HG03432 (cell line): ENCODE data around the gene GPRIN2.
A peak's percentile ranks its signal among the peaks of the same experiment; 100 is the strongest.
"Not testable (repeated sequence)": the region's sequence is repeated elsewhere in the genome, so short reads cannot be mapped to it uniquely, and the experiment has no call there.

Source experiments
- ATAC-seq: cut with Tn5 transposase; IDR thresholded peaks from one replicate; pipeline ENCODE4 v1.9.1; 2021; ENCODE audit warnings: mild to moderate bottlenecking, moderate library complexity; ENCODE audit not compliant: unreplicated experiment

The GPRIN2 gene

GRCh38 chr10:46570655-46571054, 14.2 kb upstream of the GPRIN2 start:
- not testable (repeated sequence) for ATAC-seq

DNA sequence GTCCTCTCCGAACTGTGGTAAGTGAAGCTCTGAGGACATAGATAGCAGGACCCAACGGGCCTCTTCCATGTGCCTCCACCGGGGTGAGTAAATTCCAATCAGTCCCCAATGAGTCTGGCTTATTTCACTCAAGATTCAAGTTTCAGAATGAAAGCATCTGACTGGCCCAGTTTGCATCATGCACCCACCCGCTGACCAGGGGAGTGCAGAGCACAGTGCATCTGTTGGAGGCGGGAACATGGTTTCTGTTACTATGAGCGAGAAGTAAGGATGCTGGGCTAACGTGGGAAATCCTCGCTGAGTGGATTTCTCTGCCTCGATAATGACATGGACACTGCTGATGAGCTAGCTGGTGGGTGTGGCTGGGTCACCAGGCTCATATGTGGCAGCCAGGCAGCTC, 10.7 kb upstream of the GPRIN2 start:
- ATAC-seq, result not testable (repeated sequence)

- ATAC-seq, result peak; percentile 51
Observed at GRCh38 chr10:46565591-46566332, 9.3 kb upstream of the GPRIN2 start.

DNA sequence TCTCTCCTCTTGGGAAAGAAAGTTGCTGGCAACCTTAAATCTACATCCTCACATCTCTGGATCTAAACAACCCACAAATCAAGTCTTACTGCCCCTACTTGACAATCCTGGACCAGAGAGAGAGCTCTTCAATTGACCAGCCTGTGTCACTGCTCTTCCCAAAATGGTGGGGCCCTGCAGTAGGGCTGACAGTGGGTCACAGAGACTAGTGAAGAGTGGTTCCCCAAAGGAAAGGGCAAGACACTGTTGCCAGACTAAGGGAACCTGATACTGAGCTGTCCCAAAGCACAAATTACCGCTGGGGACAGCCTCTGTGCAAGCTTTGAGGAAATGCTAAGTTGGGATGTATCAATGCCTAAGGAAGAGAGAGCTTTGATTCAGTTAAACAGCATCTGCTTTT, 4.5 kb upstream of the GPRIN2 start:
- ATAC-seq, result no peak

GRCh38 chr10:46560381-46560780, 3.9 kb upstream of the GPRIN2 start:
- ATAC-seq, result no peak

GRCh38 chr10:46559231-46559671, 2.8 kb upstream of the GPRIN2 start:
- no peak for ATAC-seq

DNA sequence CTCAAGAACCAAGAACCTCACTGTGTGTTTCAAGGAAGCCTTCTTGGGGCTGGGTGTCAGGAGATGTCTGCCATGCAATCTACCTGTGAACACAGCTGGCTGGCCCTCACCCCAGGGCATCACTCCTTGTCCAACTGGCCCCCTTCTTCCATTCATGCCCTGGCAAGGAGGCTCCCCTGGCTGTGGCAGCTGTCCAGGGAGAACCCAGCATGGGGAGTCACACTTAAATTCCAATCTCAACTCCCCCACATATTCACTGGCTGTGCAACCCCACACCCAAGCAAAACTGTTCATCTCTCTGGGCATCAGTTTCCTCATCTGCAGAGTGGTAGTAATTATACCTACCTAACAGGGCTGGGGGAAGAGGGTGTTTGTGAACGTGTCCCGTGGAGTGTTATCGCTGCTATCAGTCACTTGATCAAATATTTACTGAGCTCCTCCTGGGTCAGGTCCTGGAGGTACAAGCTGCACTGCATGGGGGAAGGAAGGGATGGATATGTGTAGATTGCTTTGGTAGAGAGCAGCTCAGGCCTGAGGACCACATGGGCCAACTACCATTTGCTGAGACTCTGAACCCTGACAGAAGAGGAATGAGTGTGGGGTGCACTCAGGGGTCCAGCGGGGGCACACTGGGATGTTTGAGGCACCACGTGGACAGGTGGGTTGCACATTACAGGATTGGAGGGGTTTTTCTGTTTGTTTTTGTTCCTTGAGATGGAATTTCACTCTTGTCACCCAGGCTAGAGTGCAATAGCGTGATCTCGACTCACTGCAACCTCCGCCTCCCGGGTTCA, 2.1 kb upstream of the GPRIN2 start:
- ATAC-seq, result no peak

GRCh38 chr10:46558122-46558391, 1.6 kb upstream of the GPRIN2 start:
- ATAC-seq, result no peak

DNA sequence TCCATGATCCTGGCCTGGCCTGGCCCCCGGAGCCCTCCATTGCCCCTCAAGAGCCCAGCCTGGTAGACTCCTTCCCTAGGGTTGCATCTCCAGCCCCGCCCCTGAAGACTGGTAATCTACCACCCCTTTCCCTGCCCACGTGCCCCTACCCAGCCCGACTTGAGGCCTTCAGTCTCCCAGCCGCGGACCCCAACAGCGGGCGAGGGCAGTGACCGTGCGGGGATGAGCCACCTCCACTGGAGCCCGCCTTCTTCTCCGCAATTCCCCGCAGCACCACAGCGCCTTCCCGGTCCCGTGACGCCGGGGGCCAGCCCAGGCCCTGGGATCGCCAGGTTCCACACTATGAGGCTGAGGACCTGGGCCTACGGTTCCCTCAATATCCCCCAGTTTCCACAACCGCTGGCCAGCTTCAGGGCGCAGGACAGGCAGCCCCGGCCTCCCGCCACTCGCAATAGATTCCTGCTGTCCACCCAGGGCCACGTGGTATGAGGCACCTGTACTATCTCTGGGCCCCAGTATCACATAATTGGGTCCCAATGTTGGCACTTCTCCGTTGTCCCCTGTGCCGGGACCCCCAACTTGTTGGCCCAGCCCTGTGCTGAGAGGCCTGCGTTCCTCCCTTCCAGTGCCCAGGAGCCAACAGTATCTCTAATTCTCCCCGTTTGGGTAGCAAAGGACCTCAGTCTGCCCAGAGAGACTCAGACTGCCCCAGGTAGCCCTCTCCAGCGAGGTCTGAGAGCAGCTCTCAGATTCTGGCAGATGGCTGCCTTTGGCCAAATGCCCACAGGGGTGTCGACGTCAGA, 1.1 kb upstream of the GPRIN2 start:
- ATAC-seq, result no peak

GRCh38 chr10:46555713-46556514, 544 bp downstream of the GPRIN2 start:
- ATAC-seq, result no peak

DNA sequence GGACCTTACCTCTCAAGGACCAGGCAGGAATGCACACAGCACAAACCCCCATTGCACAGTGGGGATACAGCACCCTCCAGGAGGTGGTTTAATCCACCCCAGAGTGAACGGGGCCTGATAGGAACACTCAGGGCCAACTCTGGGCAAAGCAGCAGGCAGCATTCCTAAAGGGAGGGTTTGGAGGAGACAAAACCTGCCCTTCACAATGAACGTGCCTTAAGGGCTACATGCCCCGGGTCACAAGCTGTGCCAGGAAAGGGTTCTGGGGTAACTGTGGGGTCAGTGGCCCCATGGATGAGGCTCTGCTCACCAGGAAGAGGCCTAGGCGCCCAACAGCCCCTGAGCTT, 1.1 kb downstream of the GPRIN2 start:
- ATAC-seq, result no peak

DNA sequence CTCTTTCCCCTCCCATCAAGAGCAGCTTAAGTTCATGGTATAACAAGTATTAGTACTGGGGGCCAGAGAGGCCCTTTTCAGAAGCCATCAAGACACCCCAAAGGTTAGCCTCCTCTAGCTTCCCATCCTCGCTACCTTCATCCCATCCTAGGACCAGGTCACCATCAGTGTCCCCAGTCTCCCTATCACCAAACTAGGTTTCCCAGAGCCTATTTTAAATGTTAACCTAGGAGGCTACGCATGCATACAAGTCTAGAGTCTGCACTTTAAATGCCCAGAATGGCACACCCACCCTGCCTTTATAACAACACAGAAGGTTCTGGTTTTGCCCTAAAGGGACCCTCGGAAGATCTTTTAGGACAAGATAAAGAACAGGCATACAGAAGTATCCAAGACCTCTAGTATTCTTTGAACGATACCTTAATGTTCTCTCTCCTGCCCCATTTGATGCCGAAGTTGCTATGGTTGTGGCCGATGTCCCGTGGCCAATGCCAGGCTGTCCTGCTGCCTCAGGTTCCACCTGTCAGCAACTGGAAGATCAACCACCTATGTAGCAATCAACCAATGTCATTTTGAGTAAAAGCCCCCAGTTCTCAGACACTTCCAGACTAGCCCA, 2.2 kb downstream of the GPRIN2 start:
- ATAC-seq, result no peak

GRCh38 chr10:46553238-46554049, 3.0 kb downstream of the GPRIN2 start:
- ATAC-seq, result no peak

- no peak for ATAC-seq
Observed at GRCh38 chr10:46552526-46553237, 3.8 kb downstream of the GPRIN2 start.

DNA sequence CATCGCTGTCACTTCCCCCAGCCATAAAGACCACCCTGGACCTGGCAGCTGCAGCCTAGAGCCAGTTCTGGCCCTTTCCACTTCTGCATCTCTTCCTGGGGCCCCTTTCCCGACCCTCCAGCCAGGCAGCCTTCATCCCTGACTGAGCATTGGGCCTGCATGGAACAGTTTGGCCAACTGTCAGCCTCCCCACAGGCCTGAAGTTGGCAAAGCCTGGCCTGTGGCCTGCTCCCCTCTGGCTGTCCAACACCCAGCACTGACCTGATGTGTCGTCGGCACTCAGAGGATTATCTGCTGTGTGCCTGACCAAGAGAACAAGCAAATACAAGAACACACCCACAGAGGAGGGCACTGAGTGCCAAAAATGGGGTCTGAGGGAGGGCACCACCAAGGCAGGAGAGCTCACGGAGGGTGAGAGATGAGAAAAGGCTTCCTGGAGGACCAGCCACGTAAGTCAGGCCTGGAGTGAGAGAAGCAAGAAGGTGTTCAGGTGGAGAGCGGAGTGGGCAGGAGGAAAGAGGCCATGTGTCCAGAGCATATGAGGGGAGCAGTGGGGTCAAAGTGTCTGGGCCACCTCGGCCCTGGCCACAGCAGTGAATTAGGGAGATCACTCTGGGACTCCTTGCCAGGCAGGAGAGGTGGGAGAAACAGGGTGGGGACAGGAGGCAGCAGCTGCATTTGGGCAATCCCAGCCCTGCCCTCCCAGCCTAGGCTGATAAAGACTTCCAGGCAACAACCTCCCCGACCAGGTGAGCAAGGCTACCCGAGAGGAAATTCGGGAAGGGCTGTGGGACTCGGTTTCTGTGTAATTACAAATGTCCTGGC, 4.5 kb downstream of the GPRIN2 start:
- no peak for ATAC-seq

DNA sequence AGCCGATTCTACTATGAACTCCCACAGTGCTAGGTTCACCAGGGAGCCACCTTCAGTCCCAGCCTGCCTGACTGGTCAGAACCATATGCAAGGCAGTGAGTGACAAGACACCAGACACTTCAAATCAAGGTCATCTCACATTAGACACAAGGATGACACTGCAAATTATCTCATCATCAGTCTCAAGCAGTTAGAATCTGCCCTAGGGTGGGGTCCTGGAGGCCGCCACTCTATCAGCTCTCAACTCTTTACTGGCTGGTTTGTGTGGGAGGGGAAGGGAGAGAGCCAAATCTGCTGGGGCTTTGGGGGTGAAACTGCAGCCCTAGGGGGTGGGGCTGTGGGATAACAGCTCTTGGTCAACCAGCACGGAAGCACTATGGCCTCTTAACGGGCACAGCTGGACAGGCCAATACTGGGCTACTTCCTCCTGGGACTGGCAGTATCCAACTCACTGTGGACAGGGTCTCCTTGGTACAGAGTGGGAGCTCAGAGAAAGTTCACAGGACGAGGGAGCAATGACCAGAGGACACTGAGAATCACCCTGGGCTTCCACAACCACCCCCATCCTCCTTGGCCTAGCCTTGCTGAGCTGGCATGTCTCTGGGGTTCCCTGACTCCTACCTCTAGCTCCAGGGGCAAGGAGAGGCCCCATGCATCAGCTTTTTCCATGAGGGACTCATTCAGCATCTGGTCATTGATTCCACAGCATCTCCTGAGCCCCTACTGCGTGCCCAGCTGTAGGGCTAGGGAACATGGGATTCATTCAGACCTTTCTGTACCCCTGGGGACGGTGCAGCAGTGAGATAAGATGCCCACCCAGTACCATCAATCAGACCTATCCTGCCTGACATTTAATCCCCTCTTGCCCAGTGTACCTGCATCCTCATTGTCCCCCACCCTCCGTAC, 5.4 kb downstream of the GPRIN2 start:
- no peak for ATAC-seq

- no peak for ATAC-seq
Observed at GRCh38 chr10:46550076-46550790, 6.2 kb downstream of the GPRIN2 start.
